H1 (cell line): ENCODE results near the gene PDGFD. TPM values are rescaled to one million over a fixed set of nuclear protein-coding genes. Genes with fewer than 3 reads are reported as not detected.

Source experiments
- CTCF ChIA-PET: fragments of 300-600 bp; sonication (Branson Sonifier 250); formaldehyde crosslinking; loops from one replicate; lab custom pipeline; 2021; ENCODE audit not compliant: partially characterized antibody; lab: Charles Lee
- POLR2A ChIA-PET: fragments of 300-600 bp; sonication (Branson Sonifier 250); formaldehyde crosslinking; loops from one replicate; lab custom pipeline; 2021; ENCODE audit warnings: inconsistent platforms; ENCODE audit not compliant: partially characterized antibody; lab: Charles Lee
- DNase-seq, 2 experiments: peaks; one replicate each; pipeline versions ENCODE4 v3.0.0 to v3.0.0-alpha.2; 2010 to 2022; ENCODE audit warnings: low spot score in 2 of 2, low read depth in 1 of 2, mixed read lengths in 1 of 2
- FAIRE-seq: peaks from 2 replicates; lab custom pipeline; 2011; peaks lifted over from hg19 to GRCh38; lab: Jason Lieb, UNC
- H2AFZ ChIP-seq: 2 replicates; pipeline ENCODE4 v1.8.1; 2012; ENCODE audit warnings: low read length, inconsistent platforms
- H2AK5ac ChIP-seq: 2 replicates; pipeline ENCODE4 v1.6.1; 2013; ENCODE audit warnings: low read depth, low read length
- H2BK120ac ChIP-seq: replicated peaks from 2 replicates; pipeline ENCODE3; 2013; ENCODE audit warnings: low read depth, low read length, inconsistent platforms
- H2BK12ac ChIP-seq: 2 replicates; pipeline ENCODE4 v1.6.1; 2013; ENCODE audit warnings: low read depth, low read length
- H2BK15ac ChIP-seq: 2 replicates; pipeline ENCODE4 v1.6.1; 2013; ENCODE audit warnings: low read length
- H2BK20ac ChIP-seq: 2 replicates; pipeline ENCODE4 v1.6.1; 2013; ENCODE audit warnings: low read length
- H2BK5ac ChIP-seq: 2 replicates; pipeline ENCODE4 v1.6.1; 2013; ENCODE audit warnings: low read depth, low read length
- H3K14ac ChIP-seq: 2 replicates; pipeline ENCODE4 v1.6.1; 2013; ENCODE audit warnings: inconsistent platforms; ENCODE audit not compliant: insufficient read length
- H3K18ac ChIP-seq: 2 replicates; pipeline ENCODE4 v1.6.1; 2013; ENCODE audit warnings: low read length; ENCODE audit errors: extremely low read depth
- H3K23ac ChIP-seq: 2 replicates; pipeline ENCODE4 v1.6.1; 2013; ENCODE audit warnings: inconsistent platforms; ENCODE audit not compliant: insufficient read length
- H3K23me2 ChIP-seq: 2 replicates; pipeline ENCODE4 v1.6.1; 2013; ENCODE audit warnings: low read depth, low read length
- H3K27ac ChIP-seq: 2 replicates; pipeline ENCODE4 v1.6.1; 2011; ENCODE audit warnings: low read depth, low read length, inconsistent platforms
- H3K27me3 ChIP-seq, 4 experiments: replicated peaks in 1 of 4; 1 replicate in 1 of 4; 2 replicates in 3 of 4; pipeline versions ENCODE4 v1.6.1 to v1.8.1; 2011 to 2013; ENCODE audit warnings: low read length in 3 of 4, mild to moderate bottlenecking in 3 of 4, inconsistent platforms in 2 of 4, mixed read lengths in 2 of 4, moderate library complexity in 1 of 4; ENCODE audit not compliant: control insufficient read depth in 3 of 4, insufficient read depth in 3 of 4; ENCODE audit errors: extremely low read depth in 1 of 4
- H3K36me3 ChIP-seq, 4 experiments: 2 replicates each; pipeline versions ENCODE4 v1.6.1 to v1.8.1; 2011 to 2013; ENCODE audit warnings: mild to moderate bottlenecking in 4 of 4, low read length in 3 of 4, moderate library complexity in 2 of 4, control low read depth in 1 of 4, inconsistent platforms in 1 of 4; ENCODE audit not compliant: insufficient read depth in 4 of 4, control insufficient read depth in 2 of 4
- H3K4ac ChIP-seq: replicated peaks from 2 replicates; pipeline ENCODE3; 2013; ENCODE audit warnings: low read length, low read depth, mixed read lengths, inconsistent platforms; ENCODE audit not compliant: insufficient read length
- H3K4me1 ChIP-seq, 4 experiments: replicated peaks in 1 of 4; 1 replicate in 1 of 4; 2 replicates in 3 of 4; pipeline versions ENCODE4 v1.6.1 to v1.8.1; 2011 to 2013; ENCODE audit warnings: low read length in 3 of 4, inconsistent platforms in 2 of 4, mixed read lengths in 1 of 4; ENCODE audit not compliant: insufficient read depth in 4 of 4, control insufficient read depth in 3 of 4
- H3K4me2 ChIP-seq, 2 experiments: 2 replicates each; pipeline versions ENCODE4 v1.6.1 to v1.8.1; 2011 to 2013; ENCODE audit warnings: low read depth in 2 of 2, low read length in 2 of 2, control low read depth in 1 of 2, inconsistent platforms in 1 of 2, mild to moderate bottlenecking in 1 of 2; ENCODE audit not compliant: insufficient read depth in 1 of 2
- H3K4me3 ChIP-seq, 4 experiments: fragments of 200-600, 300-600 bp in 1 of 4; sonication (generic), shearing (Covaris generic), sonication (Bioruptor Twin) in 1 of 4; 2 replicates each; pipeline versions ENCODE4 v1.5.1 to v1.8.1; 2011 to 2016; ENCODE audit warnings: low read length in 4 of 4, low read depth in 3 of 4, control low read depth in 2 of 4, inconsistent platforms in 2 of 4, mild to moderate bottlenecking in 2 of 4, mixed read lengths in 1 of 4, moderate library complexity in 1 of 4; ENCODE audit not compliant: insufficient read depth in 2 of 4; ENCODE audit errors: extremely low read depth in 1 of 4
- H3K56ac ChIP-seq: replicated peaks from 2 replicates; pipeline ENCODE3; 2013; ENCODE audit warnings: low read depth, mild to moderate bottlenecking, mixed read lengths, low read length, inconsistent platforms; ENCODE audit not compliant: insufficient read length
- H3K79me1 ChIP-seq: 2 replicates; pipeline ENCODE4 v1.6.1; 2013; ENCODE audit warnings: low read depth, low read length, control low read depth
- H3K79me2 ChIP-seq, 2 experiments: 2 replicates each; pipeline versions ENCODE4 v1.6.1 to v1.8.1; 2012 to 2013; ENCODE audit warnings: low read length in 2 of 2, mild to moderate bottlenecking in 2 of 2, inconsistent platforms in 1 of 2; ENCODE audit not compliant: insufficient read depth in 2 of 2, control insufficient read depth in 1 of 2
- H3K9ac ChIP-seq, 4 experiments: replicated peaks in 1 of 4; 1 replicate in 1 of 4; 2 replicates in 3 of 4; pipeline versions ENCODE4 v1.6.1 to v1.8.1; 2011 to 2013; ENCODE audit warnings: low read depth in 3 of 4, low read length in 3 of 4, control low read depth in 2 of 4, mild to moderate bottlenecking in 2 of 4, moderate library complexity in 2 of 4, inconsistent platforms in 1 of 4; ENCODE audit errors: extremely low read depth in 1 of 4
- H3K9me3 ChIP-seq, 2 experiments: 2 replicates each; pipeline versions ENCODE4 v1.6.1 to v1.8.1; 2012 to 2013; ENCODE audit warnings: mild to moderate bottlenecking in 2 of 2, moderate library complexity in 2 of 2, control low read depth in 1 of 2, inconsistent platforms in 1 of 2, low read depth in 1 of 2, low read length in 1 of 2, mixed read lengths in 1 of 2; ENCODE audit not compliant: insufficient read depth in 2 of 2
- H4K20me1 ChIP-seq, 2 experiments: replicated peaks in 1 of 2; 2 replicates each; pipeline versions ENCODE3 to v1.8.1; 2011 to 2013; ENCODE audit warnings: inconsistent platforms in 2 of 2, low read length in 2 of 2, mild to moderate bottlenecking in 1 of 2; ENCODE audit not compliant: insufficient read depth in 2 of 2, control insufficient read depth in 1 of 2
- H4K5ac ChIP-seq: 2 replicates; pipeline ENCODE4 v1.6.1; 2013; ENCODE audit warnings: low read length, low read depth, mixed read lengths, inconsistent platforms; ENCODE audit not compliant: insufficient read length
- H4K8ac ChIP-seq: 2 replicates; pipeline ENCODE4 v1.8.0; 2013; ENCODE audit warnings: mild to moderate bottlenecking, moderate library complexity, low read length, inconsistent platforms; ENCODE audit not compliant: insufficient read depth; ENCODE audit errors: extremely low read depth
- H4K91ac ChIP-seq: replicated peaks from 2 replicates; pipeline ENCODE3; 2013; ENCODE audit warnings: low read length, mixed read lengths, inconsistent platforms; ENCODE audit not compliant: insufficient read length
- CBX5 ChIP-seq: fragments of 300-800, 300-1000 bp; sonication (generic); IDR thresholded peaks from 2 replicates; pipeline ENCODE4 v1.7.1; 2016; ENCODE audit warnings: antibody characterized with exemption, low read length, low read depth
- WGBS, 2 experiments: shearing (Covaris generic) in 1 of 2; methylation state at CpG; one replicate each; pipeline versions ENCODE4 v1.1.6 to v1.1.7; 2013 to 2015; ENCODE audit warnings: low lambda C conversion rate in 2 of 2, mixed read lengths in 2 of 2, inconsistent platforms in 1 of 2, low coverage in 1 of 2, missing lambda C conversion rate in 1 of 2; ENCODE audit not compliant: insufficient replicate concordance in 2 of 2, insufficient coverage in 1 of 2, insufficient read length in 1 of 2; ENCODE audit errors: extremely low coverage in 1 of 2, missing lambda C conversion rate in 1 of 2; 5-methylcytosine and 5-hydroxymethylcytosine counted together
- polyA plus RNA-seq, 7 experiments: library from polyadenylated mRNA; depleted of rRNA in 3 of 7; stranded (reverse) in 5 of 7; unstranded in 2 of 7; fragments of >200 nt in 5 of 7; fragments of 200-250 nt in 2 of 7; gene quantifications; 1 replicate in 5 of 7; 2 replicates in 1 of 7; 4 replicates in 1 of 7; pipeline versions ENCODE4 v1.2.1 to v1.2.3, GENCODE V29; 2011 to 2013; ENCODE audit warnings: missing spikeins in 2 of 7, mixed read lengths in 2 of 7
- total RNA-seq: library from RNA; stranded (reverse); fragmentation: NEBNext Ultra II Directional; extraction: Animal tissue kit (Norgen Biotek cat#: 25700); gene quantifications from 2 replicates; pipeline ENCODE4 v1.2.1, GENCODE V29; 2021

PDGFD gene
- total and polyA plus RNA-seq, 2 of the 8 experiments (the other 6 are each of a cell fraction or from before 2014, with no cell fraction given): 1.1 to 3.9 TPM

- FAIRE-seq (no peak), DNase-seq (no peak)
- H3K18ac ChIP-seq: no peak overlapping the region
- no peaks in the 10 kb centered on the region for H3K36me3 ChIP-seq
- no peak overlapping the region for H2BK15ac ChIP-seq
- H3K4me3 ChIP-seq: no peak overlapping the region
- H3K23ac ChIP-seq: no peak overlapping the region
- H3K27ac ChIP-seq: no peak overlapping the region
- H2BK12ac ChIP-seq: no peak overlapping the region
- no peak overlapping the region for H2BK5ac ChIP-seq
- H3K79me1 ChIP-seq: no peaks in the 10 kb centered on the region
- H2AK5ac ChIP-seq: no peak overlapping the region
- H3K4me1 ChIP-seq: no peaks in the 10 kb centered on the region
- H3K56ac ChIP-seq: no peak overlapping the region
- H4K5ac ChIP-seq: no peak overlapping the region
- H3K9me3 ChIP-seq: no peaks in the 10 kb centered on the region
- H4K8ac ChIP-seq: no peak overlapping the region
- no peak overlapping the region for H3K4ac ChIP-seq
- no peak overlapping the region for H2AFZ ChIP-seq
- no peak overlapping the region for H4K91ac ChIP-seq
- no peak overlapping the region for H3K14ac ChIP-seq
- no peak overlapping the region for H2BK20ac ChIP-seq
- CTCF ChIA-PET: no interaction called here
- no peaks in the 10 kb centered on the region; the same call in 1 of the 2 replicates for H3K23me2 ChIP-seq
- no peak overlapping the region for H3K4me2 ChIP-seq
- 88% methylated on average over 2 of the region's 2 CpGs; no CpG with 5 or more reads in 1 of the 2 experiments for WGBS, 2 experiments
- H3K27me3 ChIP-seq: no peaks in the 10 kb centered on the region
- TF ChIP-seq CBX5: no peak
- H2BK120ac ChIP-seq: no peak overlapping the region
- POLR2A ChIA-PET: no interaction called here
- H3K9ac ChIP-seq: no peak overlapping the region
- H3K79me2 ChIP-seq: no peaks in the 10 kb centered on the region
- H4K20me1 ChIP-seq: no peaks in the 10 kb centered on the region
These were observed 270.6 kb downstream of the PDGFD start for GRCh38 chr11:103893371-103893770.
